Osteocyte (in vitro differentiated cells): ENCODE data around the gene SPATS2L. TPM values are rescaled to one million over a fixed set of nuclear protein-coding genes. Genes with fewer than 3 reads are reported as not detected.
A peak's percentile ranks its signal among the peaks of the same experiment; 100 is the strongest.

Experiments used
- DNase-seq: peaks from one replicate; pipeline ENCODE4 v3.0.0; 2021; ENCODE audit warnings: mixed read lengths; ENCODE audit not compliant: unreplicated experiment; ENCODE audit errors: extremely low spot score
- H3K27ac Mint-ChIP-seq: one replicate; pipeline ENCODE4 v1.8.0; 2021; ENCODE audit warnings: mild to moderate bottlenecking, mixed read lengths; ENCODE audit not compliant: unreplicated experiment
- H3K27me3 Mint-ChIP-seq: one replicate; pipeline ENCODE4 v1.8.0; 2021; ENCODE audit warnings: mixed read lengths; ENCODE audit not compliant: unreplicated experiment
- H3K36me3 Mint-ChIP-seq: one replicate; pipeline ENCODE4 v1.8.0; 2021; ENCODE audit warnings: mixed read lengths; ENCODE audit not compliant: unreplicated experiment
- H3K4me1 Mint-ChIP-seq: one replicate; pipeline ENCODE4 v1.8.0; 2021; ENCODE audit warnings: mixed read lengths; ENCODE audit not compliant: unreplicated experiment
- H3K4me3 Mint-ChIP-seq: one replicate; pipeline ENCODE4 v1.8.0; 2021; ENCODE audit warnings: mild to moderate bottlenecking, moderate library complexity, mixed read lengths; ENCODE audit not compliant: unreplicated experiment
- H3K9me3 Mint-ChIP-seq: one replicate; pipeline ENCODE4 v1.8.0; 2021; ENCODE audit warnings: mixed read lengths; ENCODE audit not compliant: unreplicated experiment
- total RNA-seq: library from RNA; stranded (reverse); gene quantifications from 2 replicates; pipeline ENCODE4 v1.2.1, GENCODE V29; 2021
- TF ChIP-seq, protein P1 (sequence below): fragments of 200-600 bp; sonication (generic); IDR thresholded peaks from 2 replicates; pipeline ENCODE4 v1.5.0; 2021; ENCODE audit warnings: antibody characterized with exemption, mild to moderate bottlenecking, moderate library complexity

Gene SPATS2L
- total RNA-seq, 1 donor from 2014 or later = 152 TPM

DNA sequence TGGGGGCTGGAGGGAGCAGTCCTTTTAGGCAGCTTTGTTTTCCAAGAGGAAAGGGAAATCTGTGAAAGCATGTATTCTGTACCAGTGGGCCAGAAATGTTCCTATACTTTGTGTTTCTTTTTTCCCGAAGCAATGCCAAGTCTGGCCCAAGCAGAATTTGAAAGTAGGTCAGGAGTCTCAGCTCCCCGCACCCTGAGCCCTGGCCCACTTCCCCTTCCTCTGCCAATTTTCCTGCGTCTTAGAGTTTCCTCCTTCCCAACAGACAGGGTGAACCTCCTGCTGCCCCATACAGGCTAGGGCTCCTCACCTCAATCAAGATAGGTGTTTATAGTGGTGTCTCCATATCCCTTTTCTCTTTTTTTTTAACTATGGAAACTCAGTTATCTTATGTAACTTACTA lies 138.0 kb downstream of the SPATS2L start:
- TF ChIP-seq, protein P1, sequence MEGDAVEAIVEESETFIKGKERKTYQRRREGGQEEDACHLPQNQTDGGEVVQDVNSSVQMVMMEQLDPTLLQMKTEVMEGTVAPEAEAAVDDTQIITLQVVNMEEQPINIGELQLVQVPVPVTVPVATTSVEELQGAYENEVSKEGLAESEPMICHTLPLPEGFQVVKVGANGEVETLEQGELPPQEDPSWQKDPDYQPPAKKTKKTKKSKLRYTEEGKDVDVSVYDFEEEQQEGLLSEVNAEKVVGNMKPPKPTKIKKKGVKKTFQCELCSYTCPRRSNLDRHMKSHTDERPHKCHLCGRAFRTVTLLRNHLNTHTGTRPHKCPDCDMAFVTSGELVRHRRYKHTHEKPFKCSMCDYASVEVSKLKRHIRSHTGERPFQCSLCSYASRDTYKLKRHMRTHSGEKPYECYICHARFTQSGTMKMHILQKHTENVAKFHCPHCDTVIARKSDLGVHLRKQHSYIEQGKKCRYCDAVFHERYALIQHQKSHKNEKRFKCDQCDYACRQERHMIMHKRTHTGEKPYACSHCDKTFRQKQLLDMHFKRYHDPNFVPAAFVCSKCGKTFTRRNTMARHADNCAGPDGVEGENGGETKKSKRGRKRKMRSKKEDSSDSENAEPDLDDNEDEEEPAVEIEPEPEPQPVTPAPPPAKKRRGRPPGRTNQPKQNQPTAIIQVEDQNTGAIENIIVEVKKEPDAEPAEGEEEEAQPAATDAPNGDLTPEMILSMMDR = no peak
- Mint-ChIP-seq H3K9me3 (no peaks in the 10 kb centered on the region), H3K27me3 (no peaks in the 10 kb centered on the region), H3K27ac (no peak overlapping the region), H3K36me3 (peaks cover 54% of the 10 kb centered on the region), H3K4me3 (no peak overlapping the region), H3K4me1 (peaks cover 22% of the 10 kb centered on the region)
- no peak for DNase-seq

DNA sequence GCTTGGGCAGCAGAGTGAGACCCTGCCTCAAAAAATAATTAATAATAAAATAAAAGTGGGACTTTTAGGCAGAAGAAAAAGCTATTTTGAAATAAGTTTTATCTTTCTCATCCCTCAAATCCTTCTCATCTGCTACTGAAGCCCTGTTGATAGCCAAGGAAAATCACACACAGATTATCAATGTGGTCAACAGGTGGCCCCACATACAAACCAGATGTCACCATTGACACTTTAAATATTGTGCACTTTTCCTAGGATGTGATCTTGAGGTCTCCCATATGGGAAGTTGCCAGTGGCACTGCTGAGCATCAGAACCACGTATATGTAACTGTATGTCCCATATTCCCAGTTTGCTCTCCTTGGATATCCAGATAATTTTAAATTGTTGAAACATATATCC lies 138.8 kb downstream of the SPATS2L start:
- Mint-ChIP-seq H3K4me3 (no peak overlapping the region), H3K9me3 (no peaks in the 10 kb centered on the region), H3K27me3 (no peaks in the 10 kb centered on the region), H3K4me1 (peaks cover 22% of the 10 kb centered on the region), H3K36me3 (peaks cover 52% of the 10 kb centered on the region), H3K27ac (no peak overlapping the region)
- TF ChIP-seq, protein P1 = no peak
- DNase-seq = no peak

DNA sequence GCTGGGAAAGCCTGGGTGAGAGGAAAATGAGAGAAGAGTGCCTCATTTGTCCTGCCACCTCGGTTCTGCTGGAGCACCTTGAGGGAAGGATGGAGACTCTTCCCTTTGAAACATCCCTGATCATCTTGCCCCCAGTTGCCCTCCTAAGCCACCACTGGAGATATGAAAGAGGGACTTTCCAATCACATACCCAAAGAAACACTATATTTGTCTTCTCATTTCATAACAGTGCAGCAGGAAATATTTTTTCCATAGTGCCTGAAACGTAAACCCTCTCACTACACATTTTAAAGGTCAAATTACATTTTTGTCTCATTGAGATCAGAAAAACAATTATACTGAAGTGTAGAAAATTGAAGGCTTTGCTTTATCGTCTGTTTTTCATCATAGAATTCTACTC lies 140.1 kb downstream of the SPATS2L start:
- H3K9me3 Mint-ChIP-seq = no peaks in the 10 kb centered on the region
- H3K4me1 Mint-ChIP-seq = peaks cover 22% of the 10 kb centered on the region
- no peak overlapping the region for H3K4me3 Mint-ChIP-seq
- H3K27ac Mint-ChIP-seq = peak overlapping the region; percentile 64
- peaks cover 44% of the 10 kb centered on the region for H3K36me3 Mint-ChIP-seq
- H3K27me3 Mint-ChIP-seq = no peaks in the 10 kb centered on the region
- TF ChIP-seq, protein P1 = no peak
- DNase-seq = no peak

DNA sequence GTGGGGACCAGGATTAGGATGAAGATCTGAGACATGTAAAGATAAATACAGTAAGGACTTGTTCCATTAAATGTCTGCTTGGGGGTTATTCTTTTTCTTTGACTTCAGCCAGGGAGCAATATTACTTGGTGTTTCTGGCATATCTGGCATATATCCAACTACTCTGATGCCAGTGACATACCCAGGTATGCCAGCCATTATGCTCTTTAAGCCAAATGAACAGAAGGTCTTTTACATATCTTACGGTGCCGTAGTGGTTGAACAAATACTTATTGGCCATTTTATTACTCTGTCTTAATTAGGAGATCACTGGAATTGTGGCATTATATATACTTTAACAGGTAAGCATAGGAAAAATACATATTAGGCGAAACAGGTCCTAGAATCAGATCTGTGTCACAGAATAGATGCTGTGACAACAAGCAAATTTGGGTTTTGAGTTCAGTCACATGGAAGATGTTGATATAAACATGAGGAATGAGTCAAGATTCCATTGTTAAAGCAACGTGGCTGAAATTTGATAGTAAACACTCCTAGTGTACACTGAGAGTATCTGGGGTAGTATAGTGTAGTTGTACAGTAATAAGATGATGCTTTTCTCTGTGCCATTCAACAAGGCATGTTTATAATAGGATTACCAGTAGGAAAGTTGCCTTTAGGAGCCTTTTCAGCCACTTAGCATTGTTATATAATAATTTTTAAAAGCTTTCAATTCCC lies 140.8 kb downstream of the SPATS2L start:
- Mint-ChIP-seq H3K27ac (peak overlapping the region; percentile 64), H3K4me1 (peaks cover 17% of the 10 kb centered on the region)

DNA sequence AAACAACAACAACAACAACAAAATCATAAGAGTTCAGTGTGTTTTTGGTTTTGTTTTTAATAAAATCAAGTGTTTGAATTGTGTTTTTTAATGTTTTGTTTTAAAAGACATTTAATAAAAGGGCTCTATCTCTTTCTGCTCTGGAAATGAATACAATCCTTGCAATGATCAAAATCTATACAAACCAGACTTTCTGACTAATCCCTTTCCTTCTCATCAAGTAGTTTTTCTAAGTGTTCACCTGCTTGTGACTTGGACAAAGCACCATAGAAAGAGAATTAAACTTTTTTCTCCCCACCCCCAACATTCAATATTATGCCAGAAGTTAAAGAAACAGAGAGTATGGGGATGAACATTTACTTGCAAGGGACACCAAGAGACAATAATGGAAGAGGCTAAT lies 142.0 kb downstream of the SPATS2L start:
- Mint-ChIP-seq H3K27ac (peak overlapping the region; percentile 1), H3K4me1 (peaks cover 9% of the 10 kb centered on the region), H3K9me3 (no peaks in the 10 kb centered on the region), H3K4me3 (no peak overlapping the region), H3K36me3 (peaks cover 37% of the 10 kb centered on the region), H3K27me3 (no peaks in the 10 kb centered on the region)
- TF ChIP-seq, protein P1 = no peak
- DNase-seq = no peak

More for the DNA sequence above, 140.8 kb downstream of the SPATS2L start:
- Mint-ChIP-seq H3K27me3 (no peaks in the 10 kb centered on the region), H3K36me3 (peaks cover 42% of the 10 kb centered on the region), H3K4me3 (no peak overlapping the region), H3K9me3 (no peaks in the 10 kb centered on the region)
- DNase-seq = no peak
- TF ChIP-seq, protein P1 = no peak
